ENCODE measurements around the gene TCEAL9. TPM values are rescaled to one million over a fixed set of nuclear protein-coding genes. Genes with fewer than 3 reads are reported as not detected.
"Not testable (repeated sequence)": the region's sequence is repeated elsewhere in the genome, so short reads cannot be mapped to it uniquely, and the experiment has no call there.

The TCEAL9 gene
- total and polyA plus RNA-seq, 9 donors, result 96.2 to 214 (median 156) TPM

DNA sequence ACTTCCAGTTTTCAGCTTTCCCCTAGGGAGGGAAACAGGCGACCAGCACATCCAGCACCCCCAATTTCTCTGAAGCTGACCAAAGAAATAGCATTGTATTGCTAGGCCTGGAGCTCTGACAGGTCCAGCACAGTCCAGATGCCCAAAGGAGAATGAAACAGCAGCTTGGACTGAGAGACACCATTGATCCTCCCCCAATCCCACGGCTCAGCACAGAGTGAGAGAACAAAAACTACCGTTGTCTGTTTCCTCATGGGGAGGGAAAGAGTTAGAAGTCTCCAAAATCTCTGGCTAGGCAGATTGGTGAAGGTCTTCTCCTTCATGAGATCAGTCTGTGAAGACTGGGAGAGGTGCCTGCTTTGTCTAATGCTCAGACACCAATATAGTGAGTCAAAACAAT, 17.6 kb upstream of the TCEAL9 start:
- no peaks in the 10 kb centered on the region for H3K36me3 ChIP-seq (ENCODE audit: control insufficient read depth, insufficient read depth, low read length)
- H3K4me3 ChIP-seq (ENCODE audit: low read length), result no peak overlapping the region
- no peaks in the 10 kb centered on the region for H3K9me3 ChIP-seq (replicated peaks; ENCODE audit: control insufficient read depth, low read depth, low read length)
- H3K4me1 ChIP-seq (ENCODE audit: control insufficient read depth, insufficient read depth, low read length), result no peaks in the 10 kb centered on the region
- peaks cover 12% of the 10 kb centered on the region for H3K27me3 ChIP-seq (ENCODE audit: control insufficient read depth, insufficient read depth, low read length)
- no peak for DNase-seq
- no peak overlapping the region for H3K27ac ChIP-seq (ENCODE audit: low read length)
- WGBS (ENCODE audit: insufficient coverage), result no CpG with 5 or more reads among the region's 3 CpGs

DNA sequence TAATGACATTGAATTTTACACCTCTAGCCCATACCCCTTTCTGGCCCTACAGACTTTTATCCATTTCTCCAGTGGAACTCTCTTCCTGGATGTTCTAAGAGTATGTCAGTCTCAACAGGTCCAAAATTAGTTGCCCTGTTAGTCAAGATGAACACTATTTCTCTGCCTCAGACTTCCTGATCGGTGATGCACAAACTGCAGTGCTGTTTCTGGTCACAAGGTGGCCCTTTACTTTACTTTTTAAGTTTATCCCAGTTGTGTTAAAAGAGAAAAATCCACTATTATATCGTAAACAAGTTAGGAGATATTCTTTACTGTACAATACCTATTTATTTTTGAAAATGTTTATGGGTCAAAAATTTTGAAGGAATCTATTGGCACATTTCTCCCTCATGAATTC, 13.2 kb upstream of the TCEAL9 start:
- no peak overlapping the region for H3K27ac ChIP-seq (ENCODE audit: low read length)
- WGBS (ENCODE audit: insufficient coverage), result no CpG with 5 or more reads among the region's 2 CpGs
- H3K9me3 ChIP-seq (replicated peaks; ENCODE audit: control insufficient read depth, low read depth, low read length), result no peaks in the 10 kb centered on the region
- no peak overlapping the region for H3K4me3 ChIP-seq (ENCODE audit: low read length)
- DNase-seq, result peak; percentile 52
- H3K36me3 ChIP-seq (ENCODE audit: control insufficient read depth, insufficient read depth, low read length), result no peaks in the 10 kb centered on the region
- H3K27me3 ChIP-seq (ENCODE audit: control insufficient read depth, insufficient read depth, low read length), result peaks cover 22% of the 10 kb centered on the region
- no peaks in the 10 kb centered on the region for H3K4me1 ChIP-seq (ENCODE audit: control insufficient read depth, insufficient read depth, low read length)

DNA sequence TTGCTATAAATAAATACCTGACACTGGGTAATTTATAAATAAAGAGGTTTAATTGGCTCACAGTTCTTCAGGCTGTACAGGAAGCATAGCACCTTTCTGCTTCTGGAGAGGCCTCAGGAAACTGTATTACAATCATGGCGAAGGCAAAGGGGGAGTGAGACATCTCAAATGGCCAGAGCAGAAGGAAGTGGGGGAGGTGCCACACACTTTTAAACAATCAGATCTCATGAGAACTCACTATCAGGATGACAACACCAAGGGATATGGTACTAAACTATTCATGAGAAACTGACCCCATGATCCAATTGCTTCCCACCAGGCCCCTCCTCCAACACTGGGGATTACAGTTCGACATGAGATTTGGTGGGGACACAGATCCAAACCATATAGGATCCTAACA, 11.7 kb upstream of the TCEAL9 start:
- H3K9me3 ChIP-seq (replicated peaks; ENCODE audit: control insufficient read depth, low read depth, low read length), result no peaks in the 10 kb centered on the region
- no peak overlapping the region for H3K4me3 ChIP-seq (ENCODE audit: low read length)
- H3K27ac ChIP-seq (ENCODE audit: low read length), result no peak overlapping the region
- H3K27me3 ChIP-seq (ENCODE audit: control insufficient read depth, insufficient read depth, low read length), result peaks cover 20% of the 10 kb centered on the region
- DNase-seq, result no peak
- no peaks in the 10 kb centered on the region for H3K36me3 ChIP-seq (ENCODE audit: control insufficient read depth, insufficient read depth, low read length)
- WGBS (ENCODE audit: insufficient coverage), result no CpG with 5 or more reads among the region's 2 CpGs
- no peaks in the 10 kb centered on the region for H3K4me1 ChIP-seq (ENCODE audit: control insufficient read depth, insufficient read depth, low read length)

DNA sequence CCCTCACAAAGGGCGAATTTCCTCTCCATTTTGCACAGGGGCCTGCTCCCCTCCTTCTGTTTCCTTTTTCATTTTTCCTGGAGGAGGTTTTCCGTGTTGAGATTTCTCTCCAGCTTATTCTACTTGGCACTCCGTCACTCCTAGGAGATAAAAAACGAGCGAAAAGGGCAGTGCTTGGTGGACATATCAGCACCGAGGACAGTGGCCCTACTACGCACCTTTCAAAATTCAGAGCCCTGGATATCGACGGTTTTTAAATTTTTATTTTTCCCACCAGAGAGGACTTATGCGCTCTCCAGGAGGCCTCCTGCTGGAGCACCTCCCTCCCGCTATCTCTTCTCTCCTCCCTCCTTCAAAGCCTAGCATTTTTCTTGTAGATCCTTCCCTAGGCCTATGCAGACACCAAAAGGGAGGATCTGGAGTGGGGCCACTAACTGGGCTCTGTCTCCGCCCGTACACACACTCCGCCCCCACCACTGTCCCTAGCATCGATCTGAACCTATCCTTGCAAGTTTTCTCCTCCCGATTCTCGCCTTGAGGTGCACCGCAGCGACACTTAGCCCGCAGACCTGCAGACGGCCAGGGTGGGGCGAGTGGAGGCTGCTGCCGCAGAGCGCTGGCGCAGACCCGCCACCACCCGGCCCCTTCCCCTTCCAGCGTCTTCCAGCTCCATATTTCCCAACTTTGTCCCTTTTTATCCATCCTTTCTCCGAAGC, 8.5 kb upstream of the TCEAL9 start:
- H3K4me1 ChIP-seq (ENCODE audit: control insufficient read depth, insufficient read depth, low read length), result no peaks in the 10 kb centered on the region
- no peaks in the 10 kb centered on the region for H3K36me3 ChIP-seq (ENCODE audit: control insufficient read depth, insufficient read depth, low read length)
- no peak overlapping the region for H3K4me3 ChIP-seq (ENCODE audit: low read length)
- H3K27me3 ChIP-seq (ENCODE audit: control insufficient read depth, insufficient read depth, low read length), result peaks cover 21% of the 10 kb centered on the region
- H3K9me3 ChIP-seq (replicated peaks; ENCODE audit: control insufficient read depth, low read depth, low read length), result no peaks in the 10 kb centered on the region
- H3K27ac ChIP-seq (ENCODE audit: low read length), result no peak overlapping the region
- DNase-seq, result no peak
- 35% methylated on average over 25 of the region's 29 CpGs for WGBS (ENCODE audit: insufficient coverage)

DNA sequence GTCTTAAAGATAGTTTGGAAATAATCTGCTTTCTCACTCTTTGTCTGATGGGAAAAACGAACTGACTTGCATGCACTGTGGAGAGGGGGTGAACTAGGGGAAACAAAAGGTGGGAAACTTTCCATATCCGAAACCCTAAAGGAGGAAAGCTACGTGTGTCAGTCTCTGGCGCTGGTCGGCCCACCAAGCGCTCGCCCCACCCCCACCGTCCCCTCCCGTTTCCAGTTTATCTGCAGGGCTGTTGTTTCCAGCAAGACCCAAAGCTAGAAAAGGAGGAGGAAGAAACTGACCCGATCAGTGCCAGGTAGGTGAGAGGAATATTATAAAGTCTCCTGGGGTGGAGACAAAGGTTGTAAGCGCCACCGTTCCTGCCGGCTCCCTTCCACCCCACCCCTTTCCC, 552 bp downstream of the TCEAL9 start:
- DNase-seq, result peak; percentile 59
- Histone ChIP-seq H3K9me3 (replicated peaks; ENCODE audit: control insufficient read depth, low read depth, low read length) (no peaks in the 10 kb centered on the region), H3K27me3 (ENCODE audit: control insufficient read depth, insufficient read depth, low read length) (peaks cover 14% of the 10 kb centered on the region), H3K4me3 (ENCODE audit: low read length) (peak overlapping the region; percentile 87), H3K27ac (ENCODE audit: low read length) (peak overlapping the region; percentile 99), H3K4me1 (ENCODE audit: control insufficient read depth, insufficient read depth, low read length) (peaks cover 6% of the 10 kb centered on the region), H3K36me3 (ENCODE audit: control insufficient read depth, insufficient read depth, low read length) (no peaks in the 10 kb centered on the region)
- no CpG with 5 or more reads among the region's 13 CpGs for WGBS (ENCODE audit: insufficient coverage)

DNA sequence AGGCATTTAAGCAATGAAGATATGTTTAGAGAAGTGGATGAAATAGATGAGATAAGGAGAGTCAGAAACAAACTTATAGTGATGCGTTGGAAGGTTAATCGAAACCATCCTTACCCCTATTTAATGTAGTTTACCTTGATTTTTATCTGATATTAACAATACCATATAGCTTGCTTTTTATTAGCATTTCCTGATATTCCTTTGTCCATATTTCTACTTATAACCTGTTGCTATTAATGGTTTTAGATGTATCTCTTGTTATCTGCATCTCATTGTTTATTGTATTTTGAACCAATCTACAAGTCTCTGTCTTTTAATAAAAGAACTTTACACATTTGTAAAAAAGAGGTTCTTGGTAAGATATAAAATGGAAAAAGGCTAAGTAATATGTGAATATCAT, 1.6 kb downstream of the TCEAL9 start:
- peaks cover 14% of the 10 kb centered on the region for H3K27me3 ChIP-seq (ENCODE audit: control insufficient read depth, insufficient read depth, low read length)
- H3K9me3 ChIP-seq (replicated peaks; ENCODE audit: control insufficient read depth, low read depth, low read length), result no peaks in the 10 kb centered on the region
- peak overlapping the region; percentile 99 for H3K27ac ChIP-seq (ENCODE audit: low read length)
- H3K36me3 ChIP-seq (ENCODE audit: control insufficient read depth, insufficient read depth, low read length), result no peaks in the 10 kb centered on the region
- WGBS (ENCODE audit: insufficient coverage), result no CpG with 5 or more reads among the region's 2 CpGs
- DNase-seq, result no peak
- H3K4me3 ChIP-seq (ENCODE audit: low read length), result peak overlapping the region; percentile 87
- peaks cover 6% of the 10 kb centered on the region for H3K4me1 ChIP-seq (ENCODE audit: control insufficient read depth, insufficient read depth, low read length)

DNA sequence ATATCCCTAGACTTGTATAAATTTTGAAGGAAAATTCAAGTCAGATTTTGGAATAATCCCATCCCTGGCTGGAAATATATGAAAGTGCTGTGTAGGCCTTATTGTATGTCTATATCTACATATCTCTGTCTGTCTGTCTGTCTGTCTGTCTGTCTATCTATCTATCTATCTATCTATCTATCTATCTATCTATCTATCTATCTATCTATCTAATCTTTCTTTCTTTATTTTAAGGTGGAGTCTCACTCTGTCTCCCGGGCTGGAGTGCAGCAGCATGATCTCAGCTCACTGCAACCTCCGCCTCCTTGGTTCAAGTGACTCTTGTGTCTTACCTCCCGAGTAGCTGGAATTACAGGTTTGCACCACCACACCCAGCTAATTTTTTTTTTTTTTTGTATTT, 3.3 kb downstream of the TCEAL9 start:
- DNase-seq; H3K36me3 ChIP-seq (ENCODE audit: control insufficient read depth, insufficient read depth, low read length); H3K4me1 ChIP-seq (ENCODE audit: control insufficient read depth, insufficient read depth, low read length); H3K9me3 ChIP-seq (replicated peaks; ENCODE audit: control insufficient read depth, low read depth, low read length); H3K27ac ChIP-seq (ENCODE audit: low read length); H3K4me3 ChIP-seq (ENCODE audit: low read length): not testable (repeated sequence)
- peaks cover 14% of the 10 kb centered on the region for H3K27me3 ChIP-seq (ENCODE audit: control insufficient read depth, insufficient read depth, low read length)
- WGBS (ENCODE audit: insufficient coverage), result no CpG with 5 or more reads among the region's 3 CpGs

DNA sequence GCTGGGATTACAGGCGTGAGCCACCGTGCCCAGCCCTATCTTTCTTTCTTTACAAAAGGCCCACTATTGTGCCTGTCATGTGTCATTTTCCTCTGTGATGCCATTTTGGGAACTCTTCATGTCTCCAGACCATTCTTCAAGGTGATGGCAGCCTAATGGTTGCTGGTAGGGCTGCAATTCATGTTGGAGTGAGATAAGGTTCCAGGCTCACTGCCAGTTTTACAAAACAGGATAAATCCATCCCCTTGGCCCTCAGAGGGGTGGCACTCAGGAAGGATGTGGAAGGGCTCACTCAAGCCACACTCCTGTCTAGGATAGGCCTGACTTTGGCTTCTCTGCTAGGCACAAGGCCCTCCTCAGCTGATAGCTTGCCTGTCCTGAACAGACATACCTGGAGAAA, 3.8 kb downstream of the TCEAL9 start:
- Histone ChIP-seq H3K4me1 (ENCODE audit: control insufficient read depth, insufficient read depth, low read length) (peaks cover 6% of the 10 kb centered on the region), H3K27ac (ENCODE audit: low read length) (no peak overlapping the region), H3K4me3 (ENCODE audit: low read length) (no peak overlapping the region), H3K27me3 (ENCODE audit: control insufficient read depth, insufficient read depth, low read length) (peaks cover 14% of the 10 kb centered on the region), H3K9me3 (replicated peaks; ENCODE audit: control insufficient read depth, low read depth, low read length) (no peaks in the 10 kb centered on the region), H3K36me3 (ENCODE audit: control insufficient read depth, insufficient read depth, low read length) (no peaks in the 10 kb centered on the region)
- no peak for DNase-seq
- WGBS (ENCODE audit: insufficient coverage), result no CpG with 5 or more reads among the region's 2 CpGs

DNA sequence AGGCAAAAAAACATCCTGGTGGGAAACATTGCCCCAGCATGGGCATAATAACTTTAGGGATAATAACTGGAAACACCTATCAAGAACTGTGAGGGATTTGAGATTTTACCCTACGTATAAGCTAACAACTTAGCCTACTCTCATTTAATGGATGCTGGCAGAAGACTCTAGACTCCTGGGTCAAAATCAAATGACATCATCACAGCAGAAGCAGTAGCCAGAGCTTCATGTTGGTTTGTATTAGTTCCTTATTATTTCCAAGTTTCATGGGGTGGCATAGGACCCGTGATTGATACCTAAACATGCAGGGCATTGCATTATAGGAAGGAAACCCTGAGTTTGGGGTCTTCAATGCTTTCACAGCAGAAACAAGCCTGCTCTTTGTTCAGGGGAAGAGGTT, 4.6 kb downstream of the TCEAL9 start:
- H3K27ac ChIP-seq (ENCODE audit: low read length), result no peak overlapping the region
- 17% methylated on average over 1 of the region's 2 CpGs for WGBS (ENCODE audit: insufficient coverage)
- H3K4me1 ChIP-seq (ENCODE audit: control insufficient read depth, insufficient read depth, low read length), result peaks cover 1% of the 10 kb centered on the region
- no peaks in the 10 kb centered on the region for H3K36me3 ChIP-seq (ENCODE audit: control insufficient read depth, insufficient read depth, low read length)
- H3K4me3 ChIP-seq (ENCODE audit: low read length), result no peak overlapping the region
- no peaks in the 10 kb centered on the region for H3K9me3 ChIP-seq (replicated peaks; ENCODE audit: control insufficient read depth, low read depth, low read length)
- H3K27me3 ChIP-seq (ENCODE audit: control insufficient read depth, insufficient read depth, low read length), result peaks cover 11% of the 10 kb centered on the region
- no peak for DNase-seq

DNA sequence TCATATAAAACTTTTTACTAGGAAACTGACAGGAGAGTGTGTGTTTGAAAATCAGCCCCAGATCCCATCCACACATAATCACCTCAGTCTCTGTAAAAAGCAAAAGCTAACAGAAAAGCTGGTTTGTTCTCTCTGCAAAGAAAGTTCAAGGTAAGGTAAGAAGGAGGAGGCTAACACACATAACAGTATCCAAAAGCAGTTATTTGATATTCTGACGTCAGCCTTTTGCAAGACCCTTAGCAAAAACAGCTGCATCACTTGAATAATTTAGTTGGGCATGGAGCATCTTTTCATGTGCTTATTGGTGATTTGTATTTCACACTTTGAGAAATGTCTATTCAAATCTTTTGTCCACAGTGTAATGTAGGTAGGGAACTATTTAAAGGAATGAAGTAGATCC, 5.5 kb downstream of the TCEAL9 start:
- DNase-seq, result no peak
- H3K4me1 ChIP-seq (ENCODE audit: control insufficient read depth, insufficient read depth, low read length), result no peaks in the 10 kb centered on the region
- no peaks in the 10 kb centered on the region for H3K36me3 ChIP-seq (ENCODE audit: control insufficient read depth, insufficient read depth, low read length)
- no peaks in the 10 kb centered on the region for H3K9me3 ChIP-seq (replicated peaks; ENCODE audit: control insufficient read depth, low read depth, low read length)
- no peak overlapping the region for H3K27ac ChIP-seq (ENCODE audit: low read length)
- H3K4me3 ChIP-seq (ENCODE audit: low read length), result no peak overlapping the region
- peaks cover 6% of the 10 kb centered on the region for H3K27me3 ChIP-seq (ENCODE audit: control insufficient read depth, insufficient read depth, low read length)
- no CpG with 5 or more reads among the region's 1 CpG for WGBS (ENCODE audit: insufficient coverage)

DNA sequence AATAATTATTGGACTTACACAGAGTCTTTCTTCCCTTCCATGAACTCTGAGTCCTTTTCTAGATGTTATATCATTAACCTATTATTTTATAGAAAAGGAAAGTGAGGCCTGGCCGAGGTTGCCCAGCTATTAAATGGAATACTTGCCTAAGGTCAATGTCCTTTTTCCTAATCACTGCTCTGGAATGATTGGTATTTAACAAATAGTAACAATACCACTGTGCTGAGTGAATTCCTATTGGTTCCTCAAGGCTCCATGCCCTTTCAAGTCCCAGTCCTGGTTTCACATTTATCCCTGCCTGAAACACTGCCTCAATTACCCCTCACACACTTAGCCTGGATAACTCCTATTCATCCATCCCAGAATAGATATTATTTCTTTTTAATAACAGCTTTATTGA, 6.2 kb downstream of the TCEAL9 start:
- no peak overlapping the region for H3K27ac ChIP-seq (ENCODE audit: low read length)
- peaks cover 2% of the 10 kb centered on the region for H3K4me1 ChIP-seq (ENCODE audit: control insufficient read depth, insufficient read depth, low read length)
- WGBS (ENCODE audit: insufficient coverage), result no CpG with 5 or more reads among the region's 1 CpG
- no peaks in the 10 kb centered on the region for H3K9me3 ChIP-seq (replicated peaks; ENCODE audit: control insufficient read depth, low read depth, low read length)
- H3K4me3 ChIP-seq (ENCODE audit: low read length), result no peak overlapping the region
- DNase-seq, result no peak
- H3K36me3 ChIP-seq (ENCODE audit: control insufficient read depth, insufficient read depth, low read length), result no peaks in the 10 kb centered on the region
- H3K27me3 ChIP-seq (ENCODE audit: control insufficient read depth, insufficient read depth, low read length), result peaks cover 5% of the 10 kb centered on the region
